SH-SY5Y (cell line): Measurements from ENCODE around the gene RBFOX1.

Experiments used
- GATA2 ChIP-seq: IDR thresholded peaks from 2 replicates; pipeline ENCODE4 v1.6.1; 2011; ENCODE audit warnings: mild to moderate bottlenecking, low read depth, low read length
- GATA3 ChIP-seq: IDR thresholded peaks from 2 replicates; pipeline ENCODE4 v1.6.1; 2011; ENCODE audit warnings: low read depth, mild to moderate bottlenecking, low read length, moderate library complexity

DNA sequence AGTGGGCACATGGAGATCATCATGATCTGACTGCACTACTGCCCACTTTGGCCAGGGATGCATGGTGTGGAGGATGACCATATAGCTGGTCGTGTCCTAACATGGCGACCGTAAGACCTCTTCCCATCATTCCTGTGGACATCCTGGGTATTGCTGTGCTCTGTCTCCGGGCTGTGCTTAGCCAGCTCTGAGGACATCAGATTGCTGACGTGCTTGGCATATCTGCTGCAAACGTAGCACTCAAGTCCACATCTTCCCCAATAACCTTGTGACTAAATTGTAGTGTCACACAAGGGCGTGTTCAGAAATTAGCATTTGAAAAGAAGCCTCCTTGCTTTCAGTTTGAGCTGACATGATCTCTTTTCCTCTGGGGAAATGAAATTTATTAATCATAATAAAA is 373.2 kb downstream of the RBFOX1 start:
- TF ChIP-seq GATA2 = no peak
- TF ChIP-seq GATA3 = no peak
